K562 (cell line): ENCODE measurements around the gene GALNT7. TPM values are rescaled to one million over a fixed set of nuclear protein-coding genes. Genes with fewer than 3 reads are reported as not detected.
A peak's percentile ranks its signal among the peaks of the same experiment; 100 is the strongest.

Experiments used
- BCLAF1 ChIP-seq, 2 experiments: fragments of 450-650 bp in 1 of 2; IDR thresholded peaks; 2 replicates each; pipeline ENCODE4 v1.6.1; 2011 to 2017; ENCODE audit warnings: low read depth in 2 of 2, antibody characterized with exemption in 1 of 2, borderline replicate concordance in 1 of 2, low read length in 1 of 2, mild to moderate bottlenecking in 1 of 2, mixed read lengths in 1 of 2; ENCODE audit not compliant: control insufficient read depth in 1 of 2
- GABPB1 ChIP-seq: sonication (generic); formaldehyde crosslinking; IDR thresholded peaks from 2 replicates; pipeline ENCODE4 v1.8.0; 2022; ENCODE audit warnings: mild to moderate bottlenecking, missing genetic modification reagents
- GATAD2A ChIP-seq: fragments of 450-650 bp; IDR thresholded peaks from 2 replicates; pipeline ENCODE4 v1.6.1; 2017
- HMG20A ChIP-seq: fragments of 450-650 bp; formaldehyde crosslinking; conservative IDR thresholded peaks from 2 replicates; pipeline ENCODE4 v1.4.0; 2020; ENCODE audit warnings: mild to moderate bottlenecking, mixed read lengths
- HOMEZ ChIP-seq: fragments of 250-450 bp; sonication (Bioruptor Pico); IDR thresholded peaks from 2 replicates; pipeline ENCODE4 v1.4.0; 2020; ENCODE audit warnings: mild to moderate bottlenecking, moderate library complexity
- ILK ChIP-seq: fragments of 450-650 bp; IDR thresholded peaks from 2 replicates; pipeline ENCODE4 v1.6.1; 2016; ENCODE audit warnings: missing genetic modification characterization, low read depth, mild to moderate bottlenecking, missing compliant biosample characterization, moderate library complexity, borderline replicate concordance
- KDM4B ChIP-seq, 2 experiments: fragments of 450-650 bp in 1 of 2; sonication (generic) in 1 of 2; IDR thresholded peaks; 2 replicates each; pipeline ENCODE4 v1.6.1; 2016 to 2017; ENCODE audit warnings: borderline replicate concordance in 2 of 2, antibody characterized with exemption in 1 of 2, low read depth in 1 of 2, mild to moderate bottlenecking in 1 of 2
- MEIS2 ChIP-seq: fragments of 450-650 bp; IDR thresholded peaks from 2 replicates; pipeline ENCODE4 v1.6.1; 2014; ENCODE audit warnings: mild to moderate bottlenecking; ENCODE audit not compliant: partially characterized antibody
- PRPF4 ChIP-seq: fragments of 200-400 bp; formaldehyde crosslinking; IDR thresholded peaks from one replicate; pipeline ENCODE4 v1.6.1; 2017; ENCODE audit warnings: low read length, low read depth, mild to moderate bottlenecking; ENCODE audit not compliant: insufficient read depth, poor library complexity, severe bottlenecking
- PYGO2 ChIP-seq: fragments of 450-650 bp; IDR thresholded peaks from 2 replicates; pipeline ENCODE4 v1.6.1; 2016; ENCODE audit warnings: mild to moderate bottlenecking, missing genetic modification characterization, moderate library complexity, missing compliant biosample characterization
- RAD51 ChIP-seq: fragments of 450-650 bp; IDR thresholded peaks from 2 replicates; pipeline ENCODE4 v1.7.1; 2016; ENCODE audit warnings: low read depth, mild to moderate bottlenecking, borderline replicate concordance
- U2AF2 ChIP-seq: fragments of 200-400 bp; formaldehyde crosslinking; optimal IDR thresholded peaks from 2 replicates; pipeline ENCODE3; 2017; ENCODE audit warnings: low read depth, mild to moderate bottlenecking, low read length
- USF1 ChIP-seq: sonication (generic); formaldehyde crosslinking; IDR thresholded peaks from 2 replicates; pipeline ENCODE4 v1.9.0; 2022; ENCODE audit warnings: mild to moderate bottlenecking, missing genetic modification reagents
- ZBTB11 ChIP-seq, 3 experiments: fragments of 200-800 bp in 1 of 3; fragments of 250-450 bp in 1 of 3; fragments of 450-650 bp in 1 of 3; sonication (Bioruptor Pico) in 1 of 3; sonication (Bioruptor generic) in 1 of 3; formaldehyde crosslinking in 1 of 3; IDR thresholded peaks; 2 replicates each; pipeline versions ENCODE4 v1.6.1 to v1.8.0; 2016 to 2022; ENCODE audit warnings: mild to moderate bottlenecking in 2 of 3, missing genetic modification characterization in 2 of 3, missing compliant biosample characterization in 1 of 3, moderate library complexity in 1 of 3
- ZNF143 ChIP-seq: sonication (generic); formaldehyde crosslinking; IDR thresholded peaks from 2 replicates; pipeline ENCODE4 v1.9.0; 2022; ENCODE audit warnings: mild to moderate bottlenecking, missing genetic modification reagents
- ZNF184 ChIP-seq: sonication (generic); formaldehyde crosslinking; IDR thresholded peaks from 2 replicates; pipeline ENCODE4 v1.5.0; 2020; ENCODE audit warnings: missing genetic modification reagents
- ZNF75A ChIP-seq: fragments of 450-650 bp; formaldehyde crosslinking; IDR thresholded peaks from 2 replicates; pipeline ENCODE4 v1.4.0; 2020; ENCODE audit warnings: mild to moderate bottlenecking
- polyA plus RNA-seq, 8 experiments: library from polyadenylated mRNA; depleted of rRNA in 4 of 8; stranded (reverse) in 5 of 8; unstranded in 3 of 8; fragments of >200 nt; fragmentation: Nextera tagmentation in 2 of 8; fragmentation: Illumina TruSeq in 1 of 8; extraction: Ambion mirVana in 2 of 8; extraction: Trizol in 1 of 8; gene quantifications; 2 replicates each; pipeline versions ENCODE4 v1.2.1 to v1.2.3, GENCODE V29; 2011 to 2014; ENCODE audit warnings: inconsistent platforms in 1 of 8, missing spikeins in 1 of 8
- total RNA-seq, 7 experiments: library from RNA; depleted of rRNA in 6 of 7; stranded (reverse); fragments of >200 nt in 6 of 7; fragmentation: Illumina TruSeq in 2 of 7; extraction: Trizol in 2 of 7; gene quantifications; 2 replicates each; pipeline versions ENCODE4 v1.2.1 to v1.2.3, GENCODE V29; 2011 to 2021; ENCODE audit warnings: low replicate concordance in 1 of 7

GALNT7 gene
- total and polyA plus RNA-seq, 9 of the 15 experiments (the other 6 are each of a cell fraction or from before 2014, with no cell fraction given), result 16.7 to 38.7 (median 31.1) TPM

GRCh38 chr4:173370477-173371291, 202.1 kb downstream of the GALNT7 start, which contains the start of gene SAP30 (continued):
- TF ChIP-seq HMG20A (no peak), USF1 (CRISPR knock-in tag) (peak; percentile 85), ZNF143 (CRISPR knock-in tag) (peak; percentile 87), KDM4B (IDR thresholded peaks at IDR 0.05; ENCODE audit: borderline replicate concordance in 2 of 2, low read depth in 1 of 2) (no peak), ZNF75A (CRISPR knock-in tag) (no peak), ILK (no peak), MEIS2 (peak; percentile 63), HOMEZ (CRISPR knock-in tag) (no peak), U2AF2 (no peak), ZBTB11 (CRISPR knock-in tag; IDR thresholded peaks at IDR 0.05) (0 out of 6 replicates have a peak, but pooled peaks of 1 of the 3 experiments have one; percentile 19), PYGO2 (tag) (no peak), ZNF184 (no peak), RAD51 (peak; percentile 60; the same call in 1 of the 2 replicates), BCLAF1 (IDR thresholded peaks at IDR 0.05; ENCODE audit: borderline replicate concordance in 1 of 2, control insufficient read depth in 1 of 2, low read depth in 2 of 2, low read length in 1 of 2) (0 out of 4 replicates have a peak, but pooled peaks of 1 of the 2 experiments have one; percentile 35), GATAD2A (0 out of 2 replicates have a peak, but pooled peaks have one; percentile 14), PRPF4 (no peak), GABPB1 (CRISPR knock-in tag) (peak; percentile 48; the same call in 1 of the 2 replicates)
